ENCODE measurements around the gene MEGF10.

The MEGF10 gene

DNA sequence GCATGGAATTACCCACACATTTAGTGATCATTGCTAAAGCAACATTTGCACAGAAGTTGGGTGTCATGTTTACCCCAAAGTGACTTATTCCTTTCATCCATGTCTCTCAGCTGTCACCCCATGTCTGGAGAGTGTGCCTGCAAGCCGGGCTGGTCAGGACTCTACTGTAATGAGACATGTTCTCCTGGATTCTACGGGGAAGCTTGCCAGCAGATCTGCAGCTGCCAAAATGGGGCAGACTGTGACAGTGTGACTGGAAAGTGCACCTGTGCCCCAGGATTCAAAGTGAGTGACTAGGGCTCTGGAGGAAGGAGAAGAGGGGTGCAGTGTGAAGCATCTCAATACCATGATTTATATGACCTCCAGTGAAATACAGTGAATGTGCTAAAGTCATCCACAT lies 126.9 kb downstream of the MEGF10 start:
- no peak for DNase-seq

DNA sequence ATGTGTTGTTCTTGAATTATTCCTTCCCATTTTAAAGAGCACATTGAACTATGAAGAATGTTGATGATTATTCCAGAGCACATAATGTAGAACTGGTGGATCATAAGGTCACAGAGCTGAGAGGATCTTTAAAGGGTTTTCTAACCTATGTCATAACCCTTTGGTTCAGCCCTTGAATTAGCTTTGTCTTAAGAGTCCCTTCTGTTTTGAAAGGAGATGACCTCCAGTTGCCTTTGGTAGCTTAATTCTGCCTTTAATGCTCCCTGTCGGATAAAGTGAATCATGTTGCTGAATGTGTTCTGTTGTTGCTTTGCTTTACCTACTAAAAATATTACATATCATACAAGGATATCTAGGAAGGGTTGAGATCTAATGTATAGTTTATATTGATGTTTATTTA lies 127.8 kb downstream of the MEGF10 start:
- DNase-seq, result no peak

DNA sequence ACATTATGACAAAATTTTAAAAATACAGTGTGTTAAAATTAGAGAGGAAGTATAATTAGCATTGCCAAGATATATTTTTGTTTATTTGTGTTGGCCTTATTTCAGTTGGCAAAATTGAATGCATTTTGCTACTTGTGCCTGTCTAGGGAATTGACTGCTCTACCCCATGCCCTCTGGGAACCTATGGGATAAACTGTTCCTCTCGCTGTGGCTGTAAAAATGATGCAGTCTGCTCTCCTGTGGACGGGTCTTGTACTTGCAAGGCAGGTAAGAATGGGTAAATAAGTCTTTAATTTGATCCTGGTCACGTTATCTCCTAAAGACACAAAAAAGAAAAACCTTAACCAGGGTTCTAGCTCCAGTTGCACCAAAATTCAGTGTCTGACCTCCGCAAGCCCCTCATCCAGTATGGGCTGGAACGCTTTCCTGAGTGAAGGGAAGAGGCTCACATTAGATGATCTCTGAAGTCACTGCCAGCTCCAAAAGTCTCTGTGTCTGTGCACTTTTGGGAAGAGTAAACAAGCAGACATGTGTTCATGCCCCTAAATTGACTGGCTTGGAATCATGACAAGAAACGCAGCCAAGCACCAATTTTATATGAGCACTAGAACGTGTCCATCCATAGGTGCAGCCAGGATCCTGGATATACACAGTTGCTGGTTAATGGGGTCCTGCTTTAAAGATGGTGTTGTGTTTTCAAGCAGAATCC lies 128.5 kb downstream of the MEGF10 start:
- no peak for DNase-seq

DNA sequence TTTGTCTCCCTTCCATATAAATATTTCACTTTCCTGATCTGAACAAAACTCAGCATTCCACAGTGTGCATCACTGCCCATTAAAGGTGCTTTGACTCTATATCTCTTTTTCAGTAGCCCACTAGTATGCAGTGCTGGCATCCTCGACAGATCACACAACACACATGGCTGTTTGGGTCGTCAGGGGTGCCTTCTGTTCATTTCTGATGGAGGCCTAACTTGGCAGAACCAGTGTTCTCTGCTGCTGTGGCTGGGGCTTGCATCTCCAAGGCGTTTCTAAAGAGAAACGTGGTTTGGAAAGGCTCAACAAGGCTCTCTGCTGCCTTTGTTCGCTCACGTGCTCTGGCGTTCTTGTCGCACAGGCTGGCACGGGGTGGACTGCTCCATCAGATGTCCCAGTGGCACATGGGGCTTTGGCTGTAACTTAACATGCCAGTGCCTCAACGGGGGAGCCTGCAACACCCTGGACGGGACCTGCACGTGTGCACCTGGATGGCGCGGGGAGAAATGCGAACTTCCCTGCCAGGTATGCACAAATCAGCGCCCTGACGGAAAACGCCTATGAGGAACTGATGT lies 129.2 kb downstream of the MEGF10 start:
- no peak for DNase-seq

DNA sequence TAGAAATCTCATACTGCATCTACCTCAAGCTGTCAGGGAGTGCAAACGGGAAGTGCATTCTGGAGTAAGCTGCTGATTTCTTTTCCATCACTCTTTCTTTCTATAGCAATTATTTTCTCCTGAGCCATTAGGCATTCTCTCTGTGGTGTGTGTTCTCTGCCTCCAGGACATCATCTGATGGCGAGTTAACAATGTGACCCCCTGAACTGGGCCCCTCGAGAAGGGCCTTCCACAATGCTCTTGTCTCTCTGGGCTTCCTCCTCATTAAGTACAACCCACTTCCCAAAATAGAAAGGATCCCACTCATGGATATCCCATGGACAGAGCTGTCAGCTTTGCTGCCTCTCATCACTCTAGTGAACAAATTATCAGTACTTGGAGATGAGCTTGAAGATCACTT lies 130.2 kb downstream of the MEGF10 start:
- DNase-seq, result no peak

DNA sequence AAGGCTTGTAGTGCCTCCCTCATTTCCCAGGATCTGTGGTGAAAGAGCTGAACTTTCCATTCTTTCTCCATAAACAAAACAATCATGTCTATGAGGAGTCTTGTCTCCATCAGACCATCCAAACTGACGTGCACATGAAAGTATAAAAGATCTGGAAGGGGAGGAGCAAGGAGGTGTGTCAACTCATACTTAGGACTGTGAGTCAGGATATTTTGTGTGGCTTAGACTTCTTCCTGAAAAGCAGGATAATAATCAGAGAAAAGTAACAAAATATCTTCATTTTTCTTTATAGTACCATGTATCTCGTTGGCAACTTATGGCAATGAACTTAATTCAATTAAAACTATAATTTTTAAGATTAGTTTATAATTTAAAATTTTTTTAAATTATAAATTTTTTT lies 130.9 kb downstream of the MEGF10 start:
- DNase-seq, result no peak

DNA sequence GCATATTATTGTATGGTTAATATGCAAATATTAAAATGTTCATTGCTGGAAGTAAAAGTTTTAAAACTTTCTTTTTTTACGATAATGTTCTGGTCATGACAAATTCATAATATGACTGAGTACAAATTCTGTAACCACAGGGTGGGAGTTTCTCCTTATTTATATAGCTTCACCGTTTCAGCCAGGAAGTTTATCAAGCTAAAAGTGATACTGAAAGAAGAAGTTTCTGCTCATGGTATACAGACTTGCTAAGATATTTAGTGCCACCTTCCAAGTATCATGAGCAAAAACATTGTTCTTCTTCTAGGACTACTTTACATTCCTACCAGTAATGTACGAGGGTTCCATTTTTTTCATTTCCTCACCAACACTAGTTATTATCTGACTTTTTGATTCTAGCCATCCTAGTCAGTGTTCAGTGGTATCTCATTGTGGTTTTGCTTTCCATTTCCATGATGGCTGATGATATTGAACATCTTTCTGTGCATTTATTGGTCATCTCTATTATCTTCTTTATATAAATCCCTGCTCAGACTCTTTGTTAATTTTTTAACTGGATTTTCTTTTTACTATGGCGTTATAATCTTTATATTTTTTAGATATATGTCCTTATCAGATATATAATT lies 132.7 kb downstream of the MEGF10 start:
- no peak for DNase-seq

DNA sequence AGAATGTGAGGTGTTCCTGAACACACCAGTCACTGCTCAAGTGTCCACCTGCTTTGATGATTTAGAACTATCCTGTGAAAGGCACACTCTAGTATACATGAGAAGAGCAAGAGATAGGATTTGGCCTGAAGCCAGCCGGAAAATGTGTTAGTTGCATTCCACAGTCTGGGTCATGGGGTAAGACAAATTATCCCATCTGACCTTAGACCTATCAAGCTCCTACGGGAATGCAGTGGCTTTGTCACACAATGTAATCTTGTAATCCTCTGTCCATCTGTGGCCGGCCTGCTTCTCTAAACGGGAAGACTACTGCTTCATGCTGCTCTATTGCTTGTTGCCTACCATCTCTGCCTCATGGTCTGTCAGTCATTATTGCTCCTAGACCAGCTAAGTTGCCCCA lies 134.4 kb downstream of the MEGF10 start:
- DNase-seq, result no peak

DNA sequence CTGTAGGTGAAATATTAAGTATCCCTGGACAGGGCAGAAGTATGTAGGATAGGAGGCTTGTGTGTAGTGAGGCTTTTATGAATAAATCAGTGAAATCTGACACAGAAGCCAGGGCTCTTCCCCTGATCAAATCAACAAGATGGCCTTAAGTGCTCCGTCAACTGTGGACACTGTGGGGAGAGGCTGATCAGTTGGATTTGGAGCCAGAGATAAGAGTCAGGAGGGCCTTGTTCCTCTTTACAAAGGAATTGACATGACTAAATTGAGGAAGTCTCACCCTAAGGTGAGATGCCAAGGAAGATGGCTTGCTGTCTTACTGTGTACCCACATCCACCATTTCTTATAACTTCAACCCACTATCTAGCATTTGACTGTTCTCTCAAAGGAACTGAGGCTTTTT lies 135.3 kb downstream of the MEGF10 start:
- no peak for DNase-seq

DNA sequence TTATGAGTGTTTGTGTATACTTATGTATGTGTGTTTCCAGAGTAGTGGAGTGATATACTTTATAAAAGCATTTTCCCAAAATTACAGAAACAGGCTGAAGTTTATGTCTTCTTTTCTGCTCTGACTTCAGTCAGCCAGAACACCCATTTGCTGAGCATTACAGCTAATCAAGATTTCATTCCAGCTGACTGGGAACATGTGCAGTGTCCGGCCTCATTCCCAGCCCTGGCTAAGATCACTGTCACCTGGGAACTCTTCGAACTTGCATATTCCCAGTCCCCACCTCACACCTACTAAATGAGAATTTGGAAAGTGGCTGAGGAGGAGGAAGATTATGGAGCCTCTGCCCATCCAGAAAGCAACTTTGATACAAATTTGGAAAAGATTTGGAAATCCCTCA lies 136.1 kb downstream of the MEGF10 start:
- DNase-seq, result no peak

DNA sequence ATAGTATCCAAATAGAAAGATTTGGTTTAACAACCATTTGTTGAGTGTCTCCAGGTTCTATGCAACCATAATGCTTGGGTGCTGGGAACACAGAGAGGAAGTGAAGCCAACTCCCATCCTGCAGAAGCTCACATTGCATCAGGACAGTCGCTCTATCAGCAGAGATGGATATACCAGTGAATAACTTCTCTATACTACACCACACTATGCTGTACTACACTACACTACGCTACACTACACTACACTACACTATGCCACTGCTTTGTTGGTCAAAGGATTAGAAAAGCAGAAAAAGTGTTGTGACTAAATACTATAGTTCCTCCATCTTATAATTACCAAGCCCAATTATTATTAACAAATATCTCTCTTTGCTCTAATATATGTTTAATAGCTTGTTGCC lies 137.7 kb downstream of the MEGF10 start:
- no peak for DNase-seq

DNA sequence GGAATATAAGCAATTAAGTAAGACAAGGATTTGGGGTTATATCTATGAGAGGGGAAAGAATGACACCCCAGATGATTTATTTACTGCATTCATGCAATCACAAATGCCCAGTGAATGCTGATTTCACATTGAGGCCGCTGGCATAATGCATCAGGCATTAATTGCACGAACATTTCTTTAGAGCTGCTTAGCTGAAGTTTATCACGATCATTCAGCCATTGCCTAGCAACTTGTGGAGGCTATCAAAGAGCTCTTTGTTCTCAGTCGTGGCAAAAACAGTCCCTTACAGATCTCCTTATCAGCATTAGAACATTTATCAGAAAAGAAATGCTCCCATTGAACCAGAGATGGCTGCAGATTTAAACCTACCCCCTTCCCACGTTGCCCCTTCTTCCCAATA lies 138.2 kb downstream of the MEGF10 start:
- no peak for DNase-seq

DNA sequence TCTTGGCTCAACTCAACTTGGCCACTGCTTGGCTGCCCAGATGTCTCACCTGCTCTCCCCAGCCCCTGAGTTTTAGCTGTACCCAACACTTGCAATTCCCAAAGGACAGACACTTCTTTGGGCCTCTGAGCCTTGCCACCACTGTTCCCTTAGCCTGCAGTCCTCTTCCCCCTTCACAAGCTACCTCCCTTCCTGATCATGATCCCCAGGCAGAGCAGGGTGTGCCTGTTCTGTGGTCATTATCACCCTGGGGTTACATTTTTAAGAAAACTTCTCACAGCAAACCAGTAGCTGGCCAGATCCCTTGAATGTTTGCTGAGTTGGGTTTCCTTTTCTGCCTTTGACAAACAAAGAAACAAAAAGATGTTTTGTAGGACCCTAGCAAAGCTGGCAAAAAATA lies 139.3 kb downstream of the MEGF10 start:
- DNase-seq, result no peak

DNA sequence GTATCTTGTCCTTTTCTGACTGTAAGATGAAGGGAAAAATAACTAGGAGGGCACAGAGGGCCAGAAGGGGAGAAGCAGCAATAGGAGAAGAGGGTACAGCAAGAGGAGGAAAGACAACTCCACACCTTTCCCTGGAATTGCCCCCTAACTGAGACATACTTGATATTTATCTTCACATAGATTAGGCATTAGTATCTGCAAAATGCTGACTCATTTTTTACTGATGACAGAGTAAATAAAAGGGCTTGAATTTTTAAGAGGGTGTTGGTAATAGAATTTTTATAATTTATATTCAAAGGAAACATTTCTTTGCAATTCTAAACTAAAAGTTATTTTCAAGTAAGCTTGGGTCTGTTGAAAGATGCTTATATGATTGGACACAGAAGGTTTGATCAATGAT lies 140.0 kb downstream of the MEGF10 start:
- no peak for DNase-seq

DNA sequence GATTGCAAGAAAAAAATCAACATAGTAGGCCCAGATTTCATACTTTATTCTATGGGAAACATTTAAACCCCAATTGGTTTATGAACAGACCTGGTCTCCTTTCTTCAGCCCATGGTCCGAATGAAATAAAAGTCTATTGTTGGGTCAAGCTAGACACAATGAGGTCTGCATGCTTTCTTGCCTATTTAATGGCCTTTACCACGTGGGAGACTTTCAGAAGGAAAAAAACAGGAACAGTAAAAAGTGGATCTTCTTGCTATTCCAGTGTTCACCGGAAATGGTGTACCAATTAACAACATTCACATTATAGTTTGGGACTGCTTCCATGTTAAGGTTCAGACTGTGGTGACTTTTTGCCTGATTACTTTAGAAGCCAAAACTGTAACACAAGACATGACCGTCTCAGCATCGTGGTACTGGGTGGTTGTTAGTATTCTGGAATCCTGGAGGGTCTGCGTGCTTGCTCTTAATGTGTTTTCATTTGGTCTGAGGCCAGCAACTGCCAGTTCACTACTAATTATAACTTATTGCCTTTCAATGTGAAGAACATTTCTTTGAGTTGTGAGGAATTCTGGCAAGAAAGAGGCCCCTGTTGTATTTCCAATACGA lies 141.5 kb downstream of the MEGF10 start:
- DNase-seq, result no peak

DNA sequence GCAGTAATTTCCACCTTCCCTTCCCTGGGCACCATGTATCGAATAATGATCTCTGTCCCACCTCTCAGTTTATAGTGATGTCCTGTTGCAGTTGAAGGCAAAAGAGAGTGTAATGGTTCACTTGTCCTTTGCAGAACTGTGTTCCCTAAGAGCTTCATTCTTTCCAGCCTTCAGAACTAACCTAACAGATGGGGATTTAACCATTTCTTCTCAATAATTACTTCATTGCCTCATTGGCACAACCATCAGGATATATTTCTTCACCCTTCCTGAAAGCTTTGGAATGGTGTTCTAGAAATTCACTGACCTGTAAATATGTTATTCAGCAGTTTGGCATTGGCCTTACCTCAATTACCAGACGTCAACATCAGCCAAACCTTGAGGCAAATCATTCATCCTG lies 142.9 kb downstream of the MEGF10 start:
- DNase-seq, result no peak

DNA sequence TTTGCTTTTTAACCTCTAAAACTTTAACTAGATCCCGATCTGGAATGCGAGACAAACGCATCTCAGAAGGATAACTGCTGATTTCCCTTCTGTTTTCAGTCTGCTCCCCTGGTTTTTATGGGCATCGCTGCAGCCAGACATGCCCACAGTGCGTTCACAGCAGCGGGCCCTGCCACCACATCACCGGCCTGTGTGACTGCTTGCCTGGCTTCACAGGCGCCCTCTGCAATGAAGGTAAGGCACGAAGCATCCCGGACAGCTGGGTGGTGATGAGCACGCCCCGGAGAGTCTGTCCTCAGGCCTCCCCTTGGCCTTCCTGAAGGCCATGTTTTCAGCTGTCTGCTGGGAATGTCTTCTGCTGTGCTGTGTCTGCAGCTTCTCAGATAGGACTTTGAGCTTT lies 144.0 kb downstream of the MEGF10 start:
- DNase-seq, result no peak

DNA sequence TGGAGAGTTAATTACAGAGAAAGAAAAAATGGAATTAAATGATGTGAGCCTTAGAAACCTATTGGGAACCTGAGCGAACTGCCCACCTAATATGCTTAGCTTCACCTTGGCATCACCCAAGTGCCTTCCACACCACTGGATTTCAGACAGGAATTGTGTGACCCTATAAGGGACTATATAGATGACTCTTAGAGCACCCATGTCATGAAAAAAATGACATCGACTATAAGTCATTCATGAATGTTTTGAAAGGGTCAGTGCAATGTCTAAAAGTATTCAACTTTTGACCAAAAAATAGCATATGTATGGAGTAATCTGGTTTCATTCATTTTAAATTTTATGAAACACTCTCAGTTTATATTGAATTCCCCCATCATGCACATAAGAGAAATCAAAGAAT lies 145.2 kb downstream of the MEGF10 start:
- DNase-seq, result no peak

DNA sequence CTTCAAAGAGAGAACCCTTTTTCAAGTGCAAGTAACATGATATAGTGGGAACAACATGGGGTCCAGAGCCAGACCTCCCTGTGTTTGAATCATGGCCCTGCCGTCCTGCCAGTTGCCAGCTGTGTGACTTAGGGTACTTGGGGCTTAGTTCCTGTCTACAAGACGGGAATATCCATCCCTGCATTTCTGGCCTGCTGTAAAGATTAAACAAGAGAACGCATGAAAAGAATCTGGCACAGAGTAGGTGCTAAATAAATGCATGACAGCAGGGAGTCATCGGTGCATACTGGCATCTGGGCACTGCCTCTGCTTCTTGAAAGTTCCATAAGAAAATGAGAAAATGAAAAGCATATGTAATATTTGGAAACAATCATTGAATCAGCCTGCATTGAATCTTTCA lies 149.0 kb downstream of the MEGF10 start:
- no peak for DNase-seq

DNA sequence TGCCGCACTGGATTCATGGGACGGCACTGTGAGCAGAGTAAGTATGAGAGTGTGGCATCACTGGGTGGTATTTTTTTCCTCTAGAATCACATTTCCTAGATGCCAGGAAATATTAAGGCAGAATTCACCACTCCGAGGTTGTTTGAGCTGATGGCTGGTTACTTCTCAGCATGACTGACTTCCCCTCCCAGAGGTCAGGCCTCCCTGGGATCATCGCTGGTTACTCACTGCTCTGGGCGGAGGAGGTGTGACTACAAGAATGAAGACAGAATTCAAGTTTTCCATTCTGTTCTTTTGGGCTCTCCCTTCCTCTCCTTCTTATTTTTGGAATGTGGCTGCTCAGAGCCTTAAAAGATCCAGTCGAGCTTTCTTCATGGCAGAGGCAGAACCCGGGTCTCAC lies 150.2 kb downstream of the MEGF10 start:
- no peak for DNase-seq

DNA sequence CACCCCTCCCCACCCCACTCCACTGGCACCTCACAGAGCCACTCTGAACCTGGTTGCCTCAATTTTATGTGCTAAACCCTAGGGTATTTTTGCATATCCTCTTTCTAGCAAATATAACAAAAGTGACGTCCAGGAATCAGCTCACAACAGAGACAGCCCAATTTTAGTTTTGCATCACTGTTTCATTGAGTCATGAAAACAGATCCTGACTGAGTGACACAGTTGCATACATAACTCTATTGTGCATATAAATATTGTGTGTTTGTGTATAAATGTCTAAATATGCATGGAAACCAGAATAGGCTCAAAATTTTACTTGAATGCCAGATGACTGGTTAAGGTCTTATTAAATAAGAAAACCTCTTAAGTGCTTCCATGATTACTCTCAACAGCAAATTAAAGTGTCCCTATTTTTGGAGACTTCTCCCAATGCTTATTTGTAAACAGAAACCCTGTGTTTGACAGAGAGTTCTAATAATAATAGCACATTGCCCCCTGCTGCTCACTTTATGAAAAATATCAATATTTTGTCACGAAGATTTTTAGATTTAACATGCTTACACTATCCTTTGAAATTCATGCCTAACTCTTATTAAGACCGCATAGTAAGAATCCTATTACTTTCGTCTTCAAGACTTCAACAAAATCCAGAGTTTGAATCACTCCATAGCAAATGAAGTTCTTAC lies 151.3 kb downstream of the MEGF10 start:
- no peak for DNase-seq

DNA sequence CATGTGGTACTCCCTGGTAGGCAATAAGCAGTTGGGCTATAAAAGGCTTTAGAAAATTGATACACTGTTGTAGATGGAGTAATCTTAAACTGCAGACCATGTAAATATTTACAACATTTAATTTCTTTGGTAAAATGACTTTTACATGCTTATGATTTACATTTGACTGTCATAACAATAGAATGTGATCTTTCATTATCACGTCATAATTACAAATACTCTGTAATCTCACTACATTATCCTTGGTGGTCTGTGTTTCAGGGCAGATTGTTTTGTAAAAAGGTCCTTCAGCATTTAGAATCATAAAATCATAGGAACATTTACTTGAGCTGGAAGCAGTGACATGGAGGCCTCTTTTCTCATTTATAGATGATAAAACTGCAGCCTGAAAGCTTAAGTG lies 153.6 kb downstream of the MEGF10 start:
- no peak for DNase-seq

DNA sequence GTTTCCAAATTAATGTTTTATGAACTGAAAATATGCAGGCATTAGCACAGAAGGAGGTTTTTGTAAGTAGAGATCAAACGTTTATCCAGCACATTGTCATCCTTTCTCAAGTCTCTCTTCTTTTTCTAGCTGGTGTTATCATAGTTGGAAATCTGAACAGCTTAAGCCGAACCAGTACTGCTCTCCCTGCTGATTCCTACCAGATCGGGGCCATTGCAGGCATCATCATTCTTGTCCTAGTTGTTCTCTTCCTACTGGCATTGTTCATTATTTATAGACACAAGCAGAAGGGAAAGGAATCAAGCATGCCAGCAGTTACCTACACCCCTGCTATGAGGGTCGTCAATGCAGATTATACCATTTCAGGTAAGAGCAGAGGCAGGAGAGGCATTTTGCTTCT lies 154.7 kb downstream of the MEGF10 start:
- no peak for DNase-seq

DNA sequence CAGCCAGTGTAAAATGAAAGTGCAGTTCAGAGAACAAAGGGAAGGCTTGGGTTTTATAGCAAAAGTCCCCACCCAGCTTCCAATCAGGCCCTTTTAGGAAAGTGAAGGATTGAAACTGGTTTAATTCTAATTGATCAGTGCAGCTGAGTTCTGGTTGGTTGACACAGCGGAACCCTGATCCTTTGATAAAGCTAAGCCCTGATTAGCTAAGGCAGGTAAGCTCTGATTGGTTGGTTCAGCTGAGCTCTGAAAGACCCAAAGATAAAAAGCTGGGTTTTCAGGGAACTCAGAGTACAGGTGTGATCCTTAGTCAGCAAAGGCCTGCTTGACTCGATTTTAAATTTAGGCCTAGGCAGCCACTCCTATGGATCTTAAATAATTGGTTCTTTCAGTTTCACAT lies 156.0 kb downstream of the MEGF10 start:
- no peak for DNase-seq

Measured in activated CD4-positive, alpha-beta T cell treated with anti-CD3 and anti-CD28 coated beads, Interleukin-2, Interleukin-6, amounts not matched to agents 100 ng/mL and 50 ng/mL, durations not matched to agents 16 hours and 8 hours (primary cell).